WERI-Rb-1 (cell line): ENCODE results near the gene HEG1.

Experiments used
- DNase-seq: peaks from one replicate; pipeline ENCODE4 v3.0.0-alpha.2; 2020
- H3K27ac ChIP-seq: fragments of 250-450 bp; sonication (Bioruptor Pico); 2 replicates; pipeline ENCODE4 v1.5.1; 2020; ENCODE audit warnings: mild to moderate bottlenecking, moderate library complexity
- H3K27me3 ChIP-seq: fragments of 250-450 bp; sonication (Bioruptor Pico); 2 replicates; pipeline ENCODE4 v1.5.1; 2021; ENCODE audit warnings: mild to moderate bottlenecking, low read depth, moderate library complexity; ENCODE audit not compliant: insufficient read depth, severe bottlenecking
- H3K36me3 ChIP-seq: fragments of 250-450 bp; sonication (Bioruptor Pico); 2 replicates; pipeline ENCODE4 v1.5.1; 2020; ENCODE audit warnings: mild to moderate bottlenecking, moderate library complexity
- H3K4me3 ChIP-seq: 2 replicates; pipeline ENCODE4 v1.5.1; 2011; ENCODE audit warnings: low read depth, mild to moderate bottlenecking, control low read depth, low read length
- H3K9me3 ChIP-seq: fragments of 250-450 bp; sonication (Bioruptor Pico); 2 replicates; pipeline ENCODE4 v1.5.1; 2021; ENCODE audit warnings: mild to moderate bottlenecking, moderate library complexity; ENCODE audit not compliant: severe bottlenecking
- TF ChIP-seq, protein P1 (sequence below): IDR thresholded peaks from 2 replicates; pipeline ENCODE4 v1.5.1; 2011; ENCODE audit warnings: low read depth, mild to moderate bottlenecking, control low read depth, inconsistent platforms, low read length

The HEG1 gene

DNA sequence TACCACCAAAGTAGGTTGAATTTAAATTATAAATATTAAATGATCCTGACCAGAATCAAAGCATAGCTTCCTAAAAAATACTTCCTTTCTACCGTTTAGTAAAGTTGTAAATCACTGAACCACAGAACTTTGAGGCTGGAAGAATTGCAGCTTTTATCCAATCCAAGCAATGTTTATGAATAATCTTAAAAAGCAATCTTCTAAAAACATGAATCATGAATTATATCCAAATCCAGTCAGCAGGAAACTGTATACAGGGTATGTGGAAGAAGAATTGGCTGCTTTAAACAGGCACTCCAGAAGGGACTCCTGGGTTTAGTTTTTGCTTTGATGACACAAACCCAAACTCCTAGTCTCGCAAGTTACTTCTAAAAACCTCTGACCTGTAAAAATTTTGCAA lies 30.2 kb downstream of the HEG1 start:
- no peak for DNase-seq
- TF ChIP-seq, protein P1, sequence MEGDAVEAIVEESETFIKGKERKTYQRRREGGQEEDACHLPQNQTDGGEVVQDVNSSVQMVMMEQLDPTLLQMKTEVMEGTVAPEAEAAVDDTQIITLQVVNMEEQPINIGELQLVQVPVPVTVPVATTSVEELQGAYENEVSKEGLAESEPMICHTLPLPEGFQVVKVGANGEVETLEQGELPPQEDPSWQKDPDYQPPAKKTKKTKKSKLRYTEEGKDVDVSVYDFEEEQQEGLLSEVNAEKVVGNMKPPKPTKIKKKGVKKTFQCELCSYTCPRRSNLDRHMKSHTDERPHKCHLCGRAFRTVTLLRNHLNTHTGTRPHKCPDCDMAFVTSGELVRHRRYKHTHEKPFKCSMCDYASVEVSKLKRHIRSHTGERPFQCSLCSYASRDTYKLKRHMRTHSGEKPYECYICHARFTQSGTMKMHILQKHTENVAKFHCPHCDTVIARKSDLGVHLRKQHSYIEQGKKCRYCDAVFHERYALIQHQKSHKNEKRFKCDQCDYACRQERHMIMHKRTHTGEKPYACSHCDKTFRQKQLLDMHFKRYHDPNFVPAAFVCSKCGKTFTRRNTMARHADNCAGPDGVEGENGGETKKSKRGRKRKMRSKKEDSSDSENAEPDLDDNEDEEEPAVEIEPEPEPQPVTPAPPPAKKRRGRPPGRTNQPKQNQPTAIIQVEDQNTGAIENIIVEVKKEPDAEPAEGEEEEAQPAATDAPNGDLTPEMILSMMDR, result no peak
- Histone ChIP-seq H3K4me3 (no peak overlapping the region), H3K36me3 (peaks cover 90% of the 10 kb centered on the region), H3K27me3 (no peaks in the 10 kb centered on the region), H3K27ac (peak overlapping the region; percentile 4; the same call in 1 of the 2 replicates), H3K9me3 (no peaks in the 10 kb centered on the region)

DNA sequence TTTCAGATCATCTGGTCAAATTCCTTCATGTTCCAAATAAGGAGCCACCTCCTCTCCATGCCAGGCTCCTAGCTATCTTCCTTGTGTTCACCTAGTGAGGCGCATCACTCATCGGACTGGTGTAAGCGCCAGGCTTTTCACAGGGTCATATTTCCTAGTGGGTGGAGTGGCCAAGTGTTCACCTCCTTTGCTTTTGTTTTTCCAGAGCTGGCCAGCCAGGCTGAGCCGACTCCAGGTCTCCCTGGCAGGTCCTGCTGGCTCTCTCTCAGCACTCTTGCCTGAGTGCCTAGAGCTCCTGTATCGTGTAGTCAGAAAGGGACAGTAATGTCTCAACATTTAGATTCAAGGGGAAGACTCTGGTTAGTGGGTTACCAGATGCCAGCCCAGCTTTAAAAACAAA lies 31.0 kb downstream of the HEG1 start:
- Histone ChIP-seq H3K4me3 (no peak overlapping the region), H3K27ac (no peak overlapping the region), H3K27me3 (no peaks in the 10 kb centered on the region), H3K9me3 (no peaks in the 10 kb centered on the region), H3K36me3 (peaks cover 96% of the 10 kb centered on the region)
- no peak for DNase-seq
- TF ChIP-seq, protein P1, result no peak

DNA sequence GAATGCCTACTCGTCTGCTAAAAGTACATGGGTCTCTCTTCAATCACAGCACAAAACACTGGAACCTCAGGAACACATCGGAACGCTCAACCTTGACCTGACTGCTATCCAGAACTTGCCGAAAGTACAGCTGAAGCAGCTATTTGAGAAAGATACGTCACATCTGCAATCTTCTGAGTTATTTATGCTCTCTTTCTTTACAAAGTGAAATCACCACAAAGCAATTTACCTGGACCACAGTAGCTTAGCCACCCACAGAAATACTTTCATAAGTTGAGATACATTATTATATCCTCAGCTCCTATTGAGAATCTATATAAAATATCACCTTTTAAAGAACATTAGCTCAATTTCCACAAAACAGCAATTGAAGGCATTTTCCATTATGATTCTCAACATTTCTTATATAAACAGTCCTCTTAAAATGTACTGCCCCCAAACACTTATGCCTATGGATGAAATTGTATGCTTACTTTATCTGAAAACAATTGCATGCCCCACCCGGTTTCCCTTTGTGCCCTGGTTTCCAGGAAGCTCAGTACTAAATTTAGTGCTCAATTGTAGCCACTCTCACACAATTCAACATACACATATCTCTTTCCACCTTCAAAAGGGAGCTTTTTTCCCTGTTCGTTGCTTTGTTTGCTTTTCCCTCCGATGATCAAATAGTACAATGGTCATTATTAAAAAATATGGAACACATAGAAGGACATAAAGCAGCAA lies 31.8 kb downstream of the HEG1 start:
- Histone ChIP-seq H3K9me3 (no peaks in the 10 kb centered on the region), H3K27me3 (no peaks in the 10 kb centered on the region), H3K36me3 (peaks cover 96% of the 10 kb centered on the region), H3K4me3 (no peak overlapping the region), H3K27ac (no peak overlapping the region)
- DNase-seq, result no peak
- TF ChIP-seq, protein P1, result no peak

DNA sequence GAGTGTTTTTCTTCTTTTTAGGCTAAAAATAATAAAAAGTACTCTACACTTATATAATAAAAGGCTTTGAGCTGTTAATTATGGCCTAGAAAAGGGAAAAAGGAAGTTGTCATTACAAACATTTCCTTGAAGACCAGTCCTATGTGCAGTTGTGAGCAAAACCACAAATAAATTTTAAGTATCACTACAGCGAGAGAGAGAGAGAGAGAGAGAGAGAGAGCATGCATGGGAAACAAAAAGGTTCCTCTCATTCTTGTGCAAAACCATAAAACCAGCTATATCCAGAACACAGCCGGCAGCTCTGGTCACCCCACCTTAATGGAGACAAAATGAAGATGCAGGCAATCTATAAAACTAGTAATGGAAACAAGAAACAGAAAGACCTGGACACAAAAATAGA lies 33.6 kb downstream of the HEG1 start:
- no peak overlapping the region for H3K27ac ChIP-seq
- no peaks in the 10 kb centered on the region for H3K9me3 ChIP-seq
- TF ChIP-seq, protein P1, result no peak
- peaks cover 93% of the 10 kb centered on the region for H3K36me3 ChIP-seq
- no peak overlapping the region for H3K4me3 ChIP-seq
- no peaks in the 10 kb centered on the region for H3K27me3 ChIP-seq
- no peak for DNase-seq

DNA sequence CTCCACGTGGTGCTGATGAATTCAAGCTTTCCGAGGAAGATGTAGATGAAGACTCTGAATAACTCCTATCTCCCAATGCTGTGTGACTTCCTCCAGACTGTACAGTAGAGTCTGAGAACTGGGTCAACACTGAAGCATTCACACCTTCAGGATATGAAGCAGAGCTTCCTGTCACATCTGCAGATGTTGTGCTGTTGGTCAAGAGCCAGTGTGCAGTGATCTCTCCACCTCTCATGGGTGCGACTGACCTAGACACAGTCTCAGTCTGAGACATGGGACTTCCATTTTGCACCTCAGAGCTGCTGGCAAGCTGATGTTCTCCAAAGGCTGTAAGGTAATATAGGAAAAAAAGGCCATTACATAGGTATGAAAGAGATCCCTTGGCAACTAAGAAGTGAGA lies 36.5 kb downstream of the HEG1 start:
- Histone ChIP-seq H3K9me3 (no peaks in the 10 kb centered on the region), H3K27ac (no peak overlapping the region), H3K36me3 (peaks cover 91% of the 10 kb centered on the region), H3K4me3 (no peak overlapping the region), H3K27me3 (no peaks in the 10 kb centered on the region)
- TF ChIP-seq, protein P1, result no peak
- no peak for DNase-seq

DNA sequence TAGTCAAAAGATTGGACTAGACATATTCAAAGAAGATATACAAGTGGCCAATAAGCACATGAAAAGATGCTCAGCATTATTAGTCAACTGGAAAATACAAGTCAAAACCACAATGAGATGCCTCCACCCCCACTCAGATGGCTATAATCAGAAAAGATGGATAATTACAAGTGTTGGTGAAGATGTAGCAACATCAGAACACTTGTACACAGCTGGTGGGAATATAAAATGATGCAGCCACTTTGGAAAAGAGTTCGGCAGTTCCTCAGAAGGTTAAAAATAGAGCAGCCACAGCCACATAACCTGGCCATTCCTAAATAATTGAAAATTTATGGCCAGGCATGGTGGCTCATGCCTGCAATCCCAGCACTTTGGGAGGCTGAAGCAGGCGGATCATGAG lies 38.4 kb downstream of the HEG1 start:
- TF ChIP-seq, protein P1, result no peak
- no peak for DNase-seq
- Histone ChIP-seq H3K36me3 (peaks cover 95% of the 10 kb centered on the region), H3K27ac (no peak overlapping the region), H3K9me3 (no peaks in the 10 kb centered on the region), H3K4me3 (no peak overlapping the region), H3K27me3 (no peaks in the 10 kb centered on the region)
